Measurements from ENCODE around the gene PITX1.
A peak's percentile ranks its signal among the peaks of the same experiment; 100 is the strongest.

GRCh38 chr5:135028791-135029476, 5.1 kb downstream of the PITX1 start:
- peak; percentile 76 for TF ChIP-seq SUZ12 (IDR thresholded peaks at IDR 0.05; ENCODE audit: extremely low read depth, insufficient read depth, insufficient read length)
- TF ChIP-seq ZNF274 (IDR thresholded peaks at IDR 0.05; ENCODE audit: low read depth, low read length) = no peak
